C4-2B (cell line): ENCODE results near the gene RBM6.
"Not testable (repeated sequence)": the region's sequence is repeated elsewhere in the genome, so short reads cannot be mapped to it uniquely, and the experiment has no call there.

Experiments
- H3K27ac ChIP-seq: fragments of 450-650 bp; 2 replicates; pipeline ENCODE4 v1.5.1; 2017
- ZFX ChIP-seq: fragments of 450-650 bp; IDR thresholded peaks from 2 replicates; pipeline ENCODE4 v1.6.1; 2017
- TF ChIP-seq, protein P1 (sequence below): fragments of 450-650 bp; conservative IDR thresholded peaks from 2 replicates; pipeline ENCODE4 v1.5.1; 2017; ENCODE audit warnings: mild to moderate bottlenecking

The RBM6 gene

DNA sequence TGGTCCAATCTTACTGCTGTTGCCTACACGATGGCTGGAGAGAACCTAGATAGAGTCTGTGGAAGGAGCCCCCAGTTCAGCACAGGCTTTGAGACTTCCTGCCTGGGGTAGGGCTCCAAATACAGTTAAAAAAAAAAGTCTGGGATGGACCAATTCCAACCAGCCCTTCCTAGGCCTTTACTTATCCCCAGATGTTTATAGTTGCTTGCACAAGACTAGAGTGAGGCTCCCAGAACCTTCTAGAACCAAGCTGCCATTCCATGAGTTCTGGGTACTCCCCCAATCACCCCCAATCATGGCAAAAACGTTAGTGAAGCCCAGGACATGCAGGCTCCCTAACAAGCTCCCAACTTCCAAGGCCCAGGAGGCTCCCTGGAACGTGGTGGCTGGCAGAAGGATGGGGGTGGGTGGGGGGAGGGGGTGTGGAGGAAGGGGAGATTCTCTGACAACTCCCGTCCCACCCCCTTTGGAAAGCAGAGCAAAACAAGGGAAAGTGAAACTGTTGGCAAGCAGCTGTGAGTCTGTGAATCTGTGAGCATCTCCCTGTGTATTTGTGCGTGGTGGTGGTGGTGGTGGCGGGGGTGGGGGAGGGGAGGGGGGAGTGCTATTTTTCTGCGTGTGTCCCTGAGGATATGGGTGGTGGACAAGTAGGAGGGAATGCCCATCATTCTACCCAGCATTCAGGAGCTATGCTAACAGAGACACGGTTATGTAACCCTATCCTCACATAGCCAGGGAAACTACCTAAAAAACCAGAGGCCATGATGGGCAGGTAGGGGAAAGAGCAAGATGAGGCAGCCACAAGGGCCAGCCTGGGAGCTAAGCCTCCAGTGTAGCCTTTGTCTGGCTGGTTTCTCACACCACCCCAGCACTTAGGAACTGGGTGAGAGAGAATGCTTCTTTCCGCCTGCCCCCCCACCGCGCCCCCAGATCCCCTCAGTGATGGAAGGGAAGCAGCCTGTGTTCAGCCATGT lies 38.3 kb upstream of the RBM6 start:
- H3K27ac ChIP-seq, result no peak overlapping the region
- TF ChIP-seq ZFX, result no peak
- TF ChIP-seq, protein P1, sequence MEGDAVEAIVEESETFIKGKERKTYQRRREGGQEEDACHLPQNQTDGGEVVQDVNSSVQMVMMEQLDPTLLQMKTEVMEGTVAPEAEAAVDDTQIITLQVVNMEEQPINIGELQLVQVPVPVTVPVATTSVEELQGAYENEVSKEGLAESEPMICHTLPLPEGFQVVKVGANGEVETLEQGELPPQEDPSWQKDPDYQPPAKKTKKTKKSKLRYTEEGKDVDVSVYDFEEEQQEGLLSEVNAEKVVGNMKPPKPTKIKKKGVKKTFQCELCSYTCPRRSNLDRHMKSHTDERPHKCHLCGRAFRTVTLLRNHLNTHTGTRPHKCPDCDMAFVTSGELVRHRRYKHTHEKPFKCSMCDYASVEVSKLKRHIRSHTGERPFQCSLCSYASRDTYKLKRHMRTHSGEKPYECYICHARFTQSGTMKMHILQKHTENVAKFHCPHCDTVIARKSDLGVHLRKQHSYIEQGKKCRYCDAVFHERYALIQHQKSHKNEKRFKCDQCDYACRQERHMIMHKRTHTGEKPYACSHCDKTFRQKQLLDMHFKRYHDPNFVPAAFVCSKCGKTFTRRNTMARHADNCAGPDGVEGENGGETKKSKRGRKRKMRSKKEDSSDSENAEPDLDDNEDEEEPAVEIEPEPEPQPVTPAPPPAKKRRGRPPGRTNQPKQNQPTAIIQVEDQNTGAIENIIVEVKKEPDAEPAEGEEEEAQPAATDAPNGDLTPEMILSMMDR, result no peak

DNA sequence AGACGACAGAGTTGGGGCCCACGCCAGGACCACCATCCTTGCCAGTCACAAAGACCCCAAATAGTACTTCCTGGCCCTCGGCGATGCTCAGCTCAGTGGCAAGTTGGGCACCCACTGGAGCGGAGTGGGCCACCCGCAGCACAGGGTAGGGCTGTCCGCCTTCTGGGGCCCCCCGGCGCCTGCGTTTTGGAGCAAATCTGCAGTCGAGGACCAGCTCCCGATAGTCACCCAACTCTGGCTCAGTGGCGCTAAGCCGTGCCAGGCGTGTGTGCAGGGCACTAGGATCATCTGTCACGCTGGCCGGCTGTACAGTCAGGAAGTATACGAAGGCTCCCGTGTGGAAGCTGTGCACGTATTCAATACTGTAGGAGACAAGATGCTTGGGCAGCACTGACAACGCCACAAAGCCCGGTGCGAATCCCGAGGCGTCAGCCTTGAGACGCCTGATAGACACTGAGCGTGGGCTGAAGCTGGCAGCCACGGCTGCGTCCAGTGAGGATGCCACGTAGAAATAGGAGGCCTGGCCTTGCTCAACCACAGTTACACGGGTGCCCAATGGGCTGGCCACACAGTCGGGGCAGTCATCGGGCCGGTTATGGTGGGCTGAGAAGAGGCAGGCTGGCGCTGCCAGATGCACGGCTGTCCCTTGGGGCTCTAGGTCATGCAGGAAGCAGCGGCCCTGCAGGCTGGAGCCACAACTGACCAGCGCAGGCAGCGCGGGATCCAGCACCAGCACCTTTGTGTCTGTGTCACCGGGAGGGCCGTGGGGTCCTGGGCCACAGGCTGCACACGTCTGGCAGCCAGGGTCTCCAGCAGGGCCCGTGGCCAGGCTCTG lies 37.2 kb upstream of the RBM6 start:
- no peak overlapping the region for H3K27ac ChIP-seq

DNA sequence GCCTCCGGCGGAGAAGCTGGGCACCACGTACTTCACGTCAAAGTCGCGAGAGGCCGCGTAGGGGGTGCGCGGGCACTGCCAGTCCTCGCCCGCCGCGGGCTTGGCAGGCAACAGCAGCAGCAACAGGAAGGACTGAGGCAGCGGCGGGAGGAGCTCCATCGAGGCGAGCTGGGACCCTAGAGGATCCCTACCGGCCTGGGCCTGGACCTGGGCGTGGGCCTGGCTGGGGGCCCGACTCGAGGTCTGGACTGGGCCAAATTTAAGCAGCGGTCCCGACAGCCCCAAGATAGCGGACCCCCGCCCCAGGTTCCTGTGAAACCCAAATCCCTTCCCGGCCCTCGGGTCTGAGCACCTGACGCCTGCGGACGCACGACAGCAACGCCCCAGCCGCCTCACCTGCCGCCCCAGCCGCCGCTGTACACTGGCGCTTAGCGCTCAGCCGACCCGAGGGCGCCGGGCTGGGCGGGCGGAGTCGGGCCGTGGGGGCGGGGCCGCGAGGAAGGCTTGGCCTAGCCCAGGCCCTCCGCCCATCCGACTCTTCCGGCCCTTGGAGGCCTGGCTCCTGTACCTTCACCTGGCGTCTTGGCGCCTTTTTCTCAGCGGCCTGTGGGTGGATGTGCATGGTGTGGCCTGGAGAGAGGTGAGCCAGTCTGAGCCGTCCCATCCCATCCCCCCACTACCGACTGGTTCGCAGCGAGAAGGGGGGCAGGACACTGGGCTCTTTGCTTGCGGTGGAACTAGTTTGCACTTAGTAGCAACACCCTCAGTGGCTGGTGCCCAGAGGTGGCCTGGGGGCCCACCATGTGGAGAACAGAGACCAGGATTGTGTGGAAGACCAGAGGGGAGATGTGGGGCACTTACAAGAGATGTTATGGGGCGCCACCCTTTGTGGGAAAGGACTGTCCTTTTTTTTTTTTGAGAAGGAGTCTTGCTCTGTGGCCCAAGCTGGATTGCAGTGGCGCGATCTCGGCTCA lies 36.2 kb upstream of the RBM6 start, which contains the start of gene MST1R:
Gene MST1R (minus strand): TSS at position 423 of the 974 bp plus-strand sequence. CDS start 264 bp downstream, at position 159.
- TF ChIP-seq ZFX, result no peak
- TF ChIP-seq, protein P1, result no peak
- no peak within 1 kb of the TSS for H3K27ac ChIP-seq

More for the DNA sequence above, 37.2 kb upstream of the RBM6 start:
- TF ChIP-seq, protein P1, result no peak
- no peak for TF ChIP-seq ZFX

DNA sequence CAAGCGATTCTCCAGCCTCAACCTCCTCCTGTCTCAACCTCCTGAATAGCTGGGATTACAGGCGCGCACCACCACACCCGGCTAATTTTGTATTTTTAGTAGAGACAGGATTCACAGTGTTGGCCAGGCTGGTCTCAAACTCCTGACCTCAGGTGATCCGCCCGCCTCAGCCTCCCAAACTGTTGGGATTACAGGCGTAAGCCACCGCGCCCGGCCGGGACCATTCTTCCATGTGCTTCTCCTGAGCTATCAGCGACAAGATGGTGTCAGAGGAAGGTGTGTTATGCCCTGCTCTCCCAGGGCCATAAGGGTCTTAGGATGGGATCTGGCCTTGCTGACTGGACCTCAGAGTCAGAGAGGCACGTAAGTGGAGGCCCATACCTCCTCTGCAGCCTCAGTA lies 35.5 kb upstream of the RBM6 start:
- not testable (repeated sequence) for H3K27ac ChIP-seq

DNA sequence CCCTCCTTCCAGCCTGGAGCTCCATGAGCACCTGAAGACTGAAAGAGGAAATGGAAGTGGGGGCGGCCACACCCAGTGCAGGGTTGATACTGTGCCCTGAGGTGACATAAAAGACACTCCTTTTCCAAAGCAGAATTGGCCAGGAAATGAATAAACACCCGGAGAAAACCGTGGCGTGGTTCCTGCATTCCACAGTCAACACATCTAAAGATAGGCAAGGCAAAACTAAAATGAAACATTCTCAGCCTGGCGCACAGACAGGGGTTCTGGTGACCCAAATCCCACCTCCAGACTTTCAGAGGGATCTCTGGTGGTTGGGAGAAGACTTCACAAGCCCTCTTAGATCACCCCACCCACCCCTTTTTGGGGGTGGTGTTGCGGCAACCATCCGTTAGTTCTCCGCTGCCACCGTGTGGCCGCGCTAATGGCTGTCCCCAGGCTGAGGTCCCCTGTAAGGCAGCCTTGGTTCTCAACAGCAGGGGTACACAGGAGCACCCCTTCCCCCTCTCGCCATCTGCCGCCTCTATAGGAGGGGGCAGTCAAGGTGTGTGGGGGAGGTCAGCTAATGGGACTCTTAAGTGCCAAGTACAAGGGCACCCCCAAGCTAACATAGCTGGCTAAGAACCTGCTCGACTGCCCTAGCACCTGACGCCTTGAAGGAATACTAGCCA lies 33.7 kb upstream of the RBM6 start:
- H3K27ac ChIP-seq, result no peak overlapping the region
- TF ChIP-seq, protein P1, result no peak; the same call in 1 of the 2 replicates
- TF ChIP-seq ZFX, result no peak

- no peak for TF ChIP-seq ZFX
- TF ChIP-seq, protein P1, result no peak
- H3K27ac ChIP-seq, result no peak overlapping the region
Measured at GRCh38 chr3:49908373-49909199, 31.4 kb upstream of the RBM6 start.
